GM12878 (cell line): ENCODE results near the gene C20orf96. TPM values are rescaled to one million over a fixed set of nuclear protein-coding genes. Genes with fewer than 3 reads are reported as not detected.
A peak's percentile ranks its signal among the peaks of the same experiment; 100 is the strongest.

Source experiments
- BRCA1 ChIP-seq: IDR thresholded peaks from 2 replicates; pipeline ENCODE4 v1.6.1; 2011; ENCODE audit warnings: low read depth, low read length, improper control_type of control experiment
- CHD2 ChIP-seq: IDR thresholded peaks from 2 replicates; pipeline ENCODE4 v1.6.1; 2011; ENCODE audit warnings: low read depth, low read length, improper control_type of control experiment, borderline replicate concordance
- CREM ChIP-seq: IDR thresholded peaks from 2 replicates; pipeline ENCODE4 v1.6.1; 2014; ENCODE audit warnings: antibody characterized with exemption, low read depth
- ESRRA ChIP-seq: IDR thresholded peaks from 2 replicates; pipeline ENCODE4 v1.6.1; 2012; ENCODE audit warnings: mild to moderate bottlenecking, low read length, improper control_type of control experiment
- EZH2 ChIP-seq: IDR thresholded peaks from 2 replicates; pipeline ENCODE4 v1.6.1; 2012; ENCODE audit warnings: low read depth, mild to moderate bottlenecking, control low read depth, inconsistent platforms, low read length, borderline replicate concordance; ENCODE audit not compliant: control insufficient read depth
- FOXK2 ChIP-seq: fragments of 450-650 bp; IDR thresholded peaks from 2 replicates; pipeline ENCODE4 v1.6.1; 2017; ENCODE audit warnings: mild to moderate bottlenecking, moderate library complexity
- FOXM1 ChIP-seq: IDR thresholded peaks from 2 replicates; pipeline ENCODE4 v1.6.1; 2012; ENCODE audit warnings: low read depth, mild to moderate bottlenecking, inconsistent platforms, low read length, moderate library complexity
- GABPA ChIP-seq: IDR thresholded peaks from 2 replicates; pipeline ENCODE4 v1.6.1; 2014; ENCODE audit warnings: antibody characterized with exemption, low read depth, mild to moderate bottlenecking, inconsistent platforms
- HDAC2 ChIP-seq: fragments of 200-600 bp; sonication (generic); IDR thresholded peaks from 2 replicates; pipeline ENCODE4 v1.6.1; 2017
- IKZF1 ChIP-seq: fragments of 450-650 bp; conservative IDR thresholded peaks from 2 replicates; pipeline ENCODE4 v1.6.1; 2017; ENCODE audit warnings: antibody characterized with exemption, mild to moderate bottlenecking
- MEF2A ChIP-seq: IDR thresholded peaks from 2 replicates; pipeline ENCODE4 v1.6.1; 2011; ENCODE audit warnings: low read depth, mild to moderate bottlenecking, low read length, moderate library complexity; ENCODE audit not compliant: insufficient read depth
- MTA2 ChIP-seq: fragments of 450-650 bp; IDR thresholded peaks from 2 replicates; pipeline ENCODE4 v1.6.1; 2016; ENCODE audit warnings: low read depth, mild to moderate bottlenecking, moderate library complexity
- MTA3 ChIP-seq: IDR thresholded peaks from 2 replicates; pipeline ENCODE4 v1.6.1; 2012; ENCODE audit warnings: low read length, inconsistent platforms, borderline replicate concordance
- NFYB ChIP-seq: IDR thresholded peaks from 2 replicates; pipeline ENCODE4 v1.6.1; 2011; ENCODE audit warnings: low read depth, mild to moderate bottlenecking, low read length, improper control_type of control experiment, moderate library complexity; ENCODE audit not compliant: insufficient read depth
- PAX5 ChIP-seq: IDR thresholded peaks from 2 replicates; pipeline ENCODE4 v1.6.1; 2011; ENCODE audit warnings: low read depth, low read length, borderline replicate concordance
- RBBP5 ChIP-seq: fragments of 200-600 bp; sonication (generic); conservative IDR thresholded peaks from 2 replicates; pipeline ENCODE4 v1.6.1; 2016
- SREBF2 ChIP-seq: IDR thresholded peaks from 2 replicates; pipeline ENCODE4 v1.6.1; 2012; ENCODE audit warnings: mild to moderate bottlenecking, low read length
- STAT1 ChIP-seq: fragments of 450-650 bp; conservative IDR thresholded peaks from 2 replicates; pipeline ENCODE4 v1.6.1; 2014; ENCODE audit warnings: antibody characterized with exemption, mild to moderate bottlenecking
- TCF7 ChIP-seq: IDR thresholded peaks from 2 replicates; pipeline ENCODE4 v1.6.1; 2014; ENCODE audit warnings: antibody characterized with exemption, borderline replicate concordance
- ZNF207 ChIP-seq: fragments of 450-650 bp; IDR thresholded peaks from 2 replicates; pipeline ENCODE4 v1.6.1; 2014; ENCODE audit warnings: antibody characterized with exemption, mild to moderate bottlenecking, borderline replicate concordance
- ZSCAN29 ChIP-seq: fragments of 450-650 bp; IDR thresholded peaks from 2 replicates; pipeline ENCODE4 v1.6.1; 2017; ENCODE audit warnings: mild to moderate bottlenecking, moderate library complexity
- polyA plus RNA-seq, 11 experiments: library from polyadenylated mRNA; depleted of rRNA in 4 of 11; unstranded in 6 of 11; stranded (reverse) in 5 of 11; fragments of >200 nt; fragmentation: Nextera tagmentation in 4 of 11; fragmentation: Illumina TruSeq in 1 of 11; extraction: Ambion mirVana in 4 of 11; extraction: Trizol in 1 of 11; gene quantifications; 1 replicate in 1 of 11; 2 replicates in 10 of 11; pipeline versions ENCODE4 v1.2.1 to v1.2.3, GENCODE V29; 2011 to 2016; ENCODE audit warnings: inconsistent platforms in 2 of 11, missing spikeins in 2 of 11, low read depth in 1 of 11
- total RNA-seq, 4 experiments: library from RNA; depleted of rRNA in 3 of 4; stranded (reverse); fragments of >200 nt in 3 of 4; fragmentation: Illumina TruSeq in 1 of 4; extraction: Trizol in 1 of 4; gene quantifications; 2 replicates each; pipeline versions ENCODE4 v1.2.1 to v1.2.3, GENCODE V29; 2013 to 2021
- TF ChIP-seq, protein P1 (sequence below): fragments of 450-650 bp; conservative IDR thresholded peaks from 2 replicates; pipeline ENCODE4 v1.6.1; 2017; ENCODE audit warnings: mild to moderate bottlenecking, moderate library complexity
- TF ChIP-seq, protein P2 (sequence below): fragments of 450-650 bp; IDR thresholded peaks from 2 replicates; pipeline ENCODE4 v1.6.1; 2017; ENCODE audit warnings: mild to moderate bottlenecking
- TF ChIP-seq, protein P3 (sequence below), 3 experiments: IDR thresholded peaks in 2 of 3; conservative IDR thresholded peaks in 1 of 3; 2 replicates each; pipeline ENCODE4 v1.5.1; 2011; ENCODE audit warnings: low read depth in 3 of 3, low read length in 3 of 3, mild to moderate bottlenecking in 3 of 3, control low read depth in 2 of 3, moderate library complexity in 2 of 3, inconsistent platforms in 1 of 3, mixed read lengths in 1 of 3; ENCODE audit not compliant: control insufficient read depth in 2 of 3, insufficient read depth in 1 of 3; ENCODE audit errors: extremely low read depth in 1 of 3
- TF ChIP-seq, protein P4 (sequence below): IDR thresholded peaks from 2 replicates; pipeline ENCODE4 v1.6.1; 2011; ENCODE audit warnings: low read depth, low read length, improper control_type of control experiment, borderline replicate concordance

The C20orf96 gene
- total and polyA plus RNA-seq, 10 of the 15 experiments (the other 5 are each of a cell fraction or from before 2014, with no cell fraction given) = 1.4 to 8.6 (median 5.9) TPM

DNA sequence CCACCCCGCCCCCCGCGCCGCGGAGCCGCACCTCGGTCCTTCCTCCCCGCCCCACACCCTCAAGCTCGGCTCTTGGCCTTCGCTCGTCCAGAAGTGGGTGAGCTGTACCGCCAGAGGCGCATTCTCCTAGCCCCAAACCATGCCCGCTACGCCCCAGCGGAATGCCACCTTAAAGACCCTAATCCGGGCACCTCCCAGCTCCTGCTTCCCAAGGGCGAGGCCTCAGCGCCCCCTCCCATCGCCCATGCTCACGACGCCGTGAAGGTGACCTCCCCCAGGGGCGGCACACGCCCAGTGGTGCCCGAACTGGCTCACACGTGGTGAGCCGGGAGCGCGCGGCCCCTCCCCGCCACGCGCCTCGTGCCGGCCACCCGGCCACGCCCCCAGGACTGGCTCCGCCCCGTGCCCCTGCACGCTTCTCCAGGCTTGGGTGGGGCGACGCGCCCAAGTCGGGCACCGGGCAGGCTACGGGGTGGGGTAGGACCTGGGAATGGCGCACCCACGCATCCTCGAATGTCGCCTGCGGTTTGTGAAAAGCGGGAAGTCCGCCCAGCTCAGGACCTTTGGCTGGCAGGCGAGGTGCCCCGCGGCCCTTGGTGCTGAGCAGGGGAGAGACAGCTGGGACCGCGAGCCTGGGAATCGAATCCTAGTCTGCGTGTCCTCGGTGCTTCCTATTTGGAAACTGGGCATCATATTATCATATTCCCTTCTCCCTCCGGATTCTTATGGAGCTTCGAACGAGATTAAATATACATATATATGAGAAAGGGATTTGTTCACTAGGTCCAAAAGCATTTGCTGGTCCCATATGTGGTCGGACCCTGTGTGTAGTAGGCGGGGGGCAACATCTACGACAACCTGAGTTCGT, 33.9 kb upstream of the C20orf96 start (continued):
- TF ChIP-seq, protein P1, sequence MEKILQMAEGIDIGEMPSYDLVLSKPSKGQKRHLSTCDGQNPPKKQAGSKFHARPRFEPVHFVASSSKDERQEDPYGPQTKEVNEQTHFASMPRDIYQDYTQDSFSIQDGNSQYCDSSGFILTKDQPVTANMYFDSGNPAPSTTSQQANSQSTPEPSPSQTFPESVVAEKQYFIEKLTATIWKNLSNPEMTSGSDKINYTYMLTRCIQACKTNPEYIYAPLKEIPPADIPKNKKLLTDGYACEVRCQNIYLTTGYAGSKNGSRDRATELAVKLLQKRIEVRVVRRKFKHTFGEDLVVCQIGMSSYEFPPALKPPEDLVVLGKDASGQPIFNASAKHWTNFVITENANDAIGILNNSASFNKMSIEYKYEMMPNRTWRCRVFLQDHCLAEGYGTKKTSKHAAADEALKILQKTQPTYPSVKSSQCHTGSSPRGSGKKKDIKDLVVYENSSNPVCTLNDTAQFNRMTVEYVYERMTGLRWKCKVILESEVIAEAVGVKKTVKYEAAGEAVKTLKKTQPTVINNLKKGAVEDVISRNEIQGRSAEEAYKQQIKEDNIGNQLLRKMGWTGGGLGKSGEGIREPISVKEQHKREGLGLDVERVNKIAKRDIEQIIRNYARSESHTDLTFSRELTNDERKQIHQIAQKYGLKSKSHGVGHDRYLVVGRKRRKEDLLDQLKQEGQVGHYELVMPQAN = peak; percentile 91
- no peak for TF ChIP-seq STAT1
- TF ChIP-seq, protein P2, sequence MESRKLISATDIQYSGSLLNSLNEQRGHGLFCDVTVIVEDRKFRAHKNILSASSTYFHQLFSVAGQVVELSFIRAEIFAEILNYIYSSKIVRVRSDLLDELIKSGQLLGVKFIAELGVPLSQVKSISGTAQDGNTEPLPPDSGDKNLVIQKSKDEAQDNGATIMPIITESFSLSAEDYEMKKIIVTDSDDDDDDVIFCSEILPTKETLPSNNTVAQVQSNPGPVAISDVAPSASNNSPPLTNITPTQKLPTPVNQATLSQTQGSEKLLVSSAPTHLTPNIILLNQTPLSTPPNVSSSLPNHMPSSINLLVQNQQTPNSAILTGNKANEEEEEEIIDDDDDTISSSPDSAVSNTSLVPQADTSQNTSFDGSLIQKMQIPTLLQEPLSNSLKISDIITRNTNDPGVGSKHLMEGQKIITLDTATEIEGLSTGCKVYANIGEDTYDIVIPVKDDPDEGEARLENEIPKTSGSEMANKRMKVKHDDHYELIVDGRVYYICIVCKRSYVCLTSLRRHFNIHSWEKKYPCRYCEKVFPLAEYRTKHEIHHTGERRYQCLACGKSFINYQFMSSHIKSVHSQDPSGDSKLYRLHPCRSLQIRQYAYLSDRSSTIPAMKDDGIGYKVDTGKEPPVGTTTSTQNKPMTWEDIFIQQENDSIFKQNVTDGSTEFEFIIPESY = no peak
- no peak for TF ChIP-seq EZH2
- 0 out of 2 replicates have a peak, but pooled peaks have one; percentile 18 for TF ChIP-seq PAX5
- TF ChIP-seq, protein P3, sequence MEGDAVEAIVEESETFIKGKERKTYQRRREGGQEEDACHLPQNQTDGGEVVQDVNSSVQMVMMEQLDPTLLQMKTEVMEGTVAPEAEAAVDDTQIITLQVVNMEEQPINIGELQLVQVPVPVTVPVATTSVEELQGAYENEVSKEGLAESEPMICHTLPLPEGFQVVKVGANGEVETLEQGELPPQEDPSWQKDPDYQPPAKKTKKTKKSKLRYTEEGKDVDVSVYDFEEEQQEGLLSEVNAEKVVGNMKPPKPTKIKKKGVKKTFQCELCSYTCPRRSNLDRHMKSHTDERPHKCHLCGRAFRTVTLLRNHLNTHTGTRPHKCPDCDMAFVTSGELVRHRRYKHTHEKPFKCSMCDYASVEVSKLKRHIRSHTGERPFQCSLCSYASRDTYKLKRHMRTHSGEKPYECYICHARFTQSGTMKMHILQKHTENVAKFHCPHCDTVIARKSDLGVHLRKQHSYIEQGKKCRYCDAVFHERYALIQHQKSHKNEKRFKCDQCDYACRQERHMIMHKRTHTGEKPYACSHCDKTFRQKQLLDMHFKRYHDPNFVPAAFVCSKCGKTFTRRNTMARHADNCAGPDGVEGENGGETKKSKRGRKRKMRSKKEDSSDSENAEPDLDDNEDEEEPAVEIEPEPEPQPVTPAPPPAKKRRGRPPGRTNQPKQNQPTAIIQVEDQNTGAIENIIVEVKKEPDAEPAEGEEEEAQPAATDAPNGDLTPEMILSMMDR (IDR thresholded peaks at IDR 0.05 in 2 of 3, conservative IDR thresholded peaks at IDR 0.05 in 1 of 3; ENCODE audit: control insufficient read depth in 2 of 3, extremely low read depth in 1 of 3, insufficient read depth in 1 of 3, low read depth in 3 of 3, low read length in 3 of 3) = peak; percentile 18 to 43 (median 30); a peak in 5 of 6 replicates
- TF ChIP-seq ESRRA = peak; percentile 81; the same call in 1 of the 2 replicates
- TF ChIP-seq GABPA = no peak
- TF ChIP-seq TCF7 = no peak
- TF ChIP-seq CHD2 = 0 out of 2 replicates have a peak, but pooled peaks have one; percentile 19
- no peak for TF ChIP-seq ZSCAN29
- peak; percentile 52; the same call in 1 of the 2 replicates for TF ChIP-seq FOXK2
- TF ChIP-seq, protein P4, sequence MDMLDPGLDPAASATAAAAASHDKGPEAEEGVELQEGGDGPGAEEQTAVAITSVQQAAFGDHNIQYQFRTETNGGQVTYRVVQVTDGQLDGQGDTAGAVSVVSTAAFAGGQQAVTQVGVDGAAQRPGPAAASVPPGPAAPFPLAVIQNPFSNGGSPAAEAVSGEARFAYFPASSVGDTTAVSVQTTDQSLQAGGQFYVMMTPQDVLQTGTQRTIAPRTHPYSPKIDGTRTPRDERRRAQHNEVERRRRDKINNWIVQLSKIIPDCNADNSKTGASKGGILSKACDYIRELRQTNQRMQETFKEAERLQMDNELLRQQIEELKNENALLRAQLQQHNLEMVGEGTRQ = no peak; the same call in 1 of the 2 replicates
- TF ChIP-seq MEF2A = no peak
- TF ChIP-seq RBBP5 = no peak
- TF ChIP-seq MTA2 = no peak
- no peak for TF ChIP-seq CREM
- TF ChIP-seq BRCA1 = no peak
- TF ChIP-seq HDAC2 = no peak
- no peak for TF ChIP-seq ZNF207
- TF ChIP-seq SREBF2 = no peak
- TF ChIP-seq NFYB = no peak
- peak; percentile 82 for TF ChIP-seq IKZF1
- no peak for TF ChIP-seq FOXM1
- TF ChIP-seq MTA3 = no peak
